GM21423 (cell line): ENCODE measurements around the gene PJVK.
A peak's percentile ranks its signal among the peaks of the same experiment; 100 is the strongest.
"Not testable (repeated sequence)": the region's sequence is repeated elsewhere in the genome, so short reads cannot be mapped to it uniquely, and the experiment has no call there.

Experiments used
- ATAC-seq: cut with Tn5 transposase; IDR thresholded peaks from one replicate; pipeline ENCODE4 v1.9.1; 2021; ENCODE audit warnings: mild to moderate bottlenecking, moderate library complexity; ENCODE audit not compliant: unreplicated experiment

Gene PJVK, protein sequence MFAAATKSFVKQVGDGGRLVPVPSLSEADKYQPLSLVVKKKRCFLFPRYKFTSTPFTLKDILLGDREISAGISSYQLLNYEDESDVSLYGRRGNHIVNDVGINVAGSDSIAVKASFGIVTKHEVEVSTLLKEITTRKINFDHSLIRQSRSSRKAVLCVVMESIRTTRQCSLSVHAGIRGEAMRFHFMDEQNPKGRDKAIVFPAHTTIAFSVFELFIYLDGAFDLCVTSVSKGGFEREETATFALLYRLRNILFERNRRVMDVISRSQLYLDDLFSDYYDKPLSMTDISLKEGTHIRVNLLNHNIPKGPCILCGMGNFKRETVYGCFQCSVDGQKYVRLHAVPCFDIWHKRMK

DNA sequence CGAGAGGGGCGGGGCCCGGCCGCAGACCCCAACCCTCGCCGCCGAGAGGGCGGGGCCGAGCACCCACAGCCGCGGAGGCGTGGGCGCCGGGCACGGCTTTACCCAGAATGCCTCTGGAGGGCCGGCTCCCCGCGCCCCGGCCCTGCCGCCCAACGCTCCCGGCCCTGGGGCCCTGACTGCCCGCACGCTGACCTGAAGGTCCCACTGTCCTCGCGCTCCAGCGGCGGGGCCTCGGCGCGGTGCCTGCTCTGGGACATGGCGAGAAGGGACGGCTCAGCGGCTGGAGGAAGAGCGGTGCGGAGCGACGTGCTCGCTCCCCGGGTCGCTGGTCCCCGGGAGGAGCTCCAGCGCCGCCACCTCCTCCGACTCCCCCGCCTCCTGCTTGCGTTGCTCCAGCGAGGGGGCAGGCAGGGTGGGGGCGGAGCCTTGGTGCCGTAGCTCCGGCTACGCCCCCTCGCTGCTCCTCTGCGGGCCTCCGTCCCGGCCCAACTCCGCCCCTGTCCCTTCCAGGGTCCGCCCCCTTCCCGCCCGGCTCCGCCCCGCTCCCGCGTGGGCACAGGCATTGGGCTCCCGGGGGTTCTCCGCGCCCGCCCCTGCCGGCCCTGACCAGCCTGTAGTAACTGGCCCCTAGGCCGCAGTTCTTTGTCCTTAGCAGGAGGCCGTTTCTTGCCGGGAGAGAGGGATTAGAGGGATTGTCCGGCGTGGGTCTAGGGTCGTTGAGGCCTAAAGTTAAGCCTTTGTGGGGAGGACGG is at the start of gene PJVK, which contains the start of gene PRKRA:
TSS of gene PJVK (plus strand) at position 605 of the 752 bp plus-strand sequence. CDS start 2,032 bp downstream, outside the sequence.
TSS of gene PRKRA (minus strand) at position 402 of the 752 bp plus-strand sequence. CDS start at position 257, 145 bp downstream.
- peak; percentile 80 for ATAC-seq

DNA sequence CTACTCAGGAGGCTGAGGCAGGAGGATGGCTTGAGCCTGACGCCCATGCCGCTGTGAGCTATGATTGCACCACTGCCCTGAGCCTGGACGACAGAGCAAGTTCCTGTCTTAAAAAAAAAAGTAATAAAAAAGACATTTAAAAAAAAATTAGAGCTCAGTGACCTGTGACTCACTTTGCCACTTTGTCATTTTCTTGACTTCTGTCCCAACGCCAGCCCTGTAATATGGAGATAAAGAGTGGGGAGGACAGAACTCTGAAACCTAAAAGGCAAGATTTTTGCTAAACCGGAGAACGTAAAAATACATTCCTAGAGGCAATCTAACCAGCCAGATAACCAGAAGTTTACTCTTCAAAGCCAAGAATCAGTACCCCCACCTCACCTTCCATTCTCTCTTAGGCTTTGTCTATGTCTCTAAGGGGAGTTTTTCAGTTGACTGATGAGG is 49.2 kb upstream of the PJVK start:
- ATAC-seq, result no peak

DNA sequence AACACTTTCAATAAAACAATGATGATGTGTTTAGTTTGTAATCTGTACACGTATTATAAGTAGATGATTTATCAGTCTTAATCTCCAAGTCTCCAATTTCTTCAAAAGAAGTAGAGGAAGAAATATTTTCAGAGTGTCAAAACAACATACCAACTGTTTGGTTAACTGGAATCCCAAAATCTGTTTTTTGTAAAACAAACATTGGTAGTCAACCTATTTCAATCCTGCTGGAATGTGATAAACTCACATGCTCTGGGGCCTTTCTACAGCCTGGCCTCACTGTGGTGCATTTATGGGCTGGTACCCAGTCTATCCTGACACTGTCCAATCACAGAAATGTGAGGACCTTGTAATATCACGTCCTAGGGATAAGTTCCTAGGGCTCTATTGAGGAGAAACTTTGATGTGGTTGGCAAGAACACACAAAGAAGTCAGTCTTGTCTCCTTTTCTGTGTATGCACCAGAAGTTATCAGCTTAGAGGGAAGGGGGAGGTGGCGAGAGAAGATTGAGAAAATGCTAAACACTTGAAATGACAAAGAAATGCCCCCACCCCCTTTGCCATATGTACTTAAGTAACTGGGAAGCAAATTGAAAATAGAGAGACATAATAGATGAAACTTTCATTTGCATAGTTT is 47.4 kb upstream of the PJVK start:
- peak; percentile 38 for ATAC-seq

DNA sequence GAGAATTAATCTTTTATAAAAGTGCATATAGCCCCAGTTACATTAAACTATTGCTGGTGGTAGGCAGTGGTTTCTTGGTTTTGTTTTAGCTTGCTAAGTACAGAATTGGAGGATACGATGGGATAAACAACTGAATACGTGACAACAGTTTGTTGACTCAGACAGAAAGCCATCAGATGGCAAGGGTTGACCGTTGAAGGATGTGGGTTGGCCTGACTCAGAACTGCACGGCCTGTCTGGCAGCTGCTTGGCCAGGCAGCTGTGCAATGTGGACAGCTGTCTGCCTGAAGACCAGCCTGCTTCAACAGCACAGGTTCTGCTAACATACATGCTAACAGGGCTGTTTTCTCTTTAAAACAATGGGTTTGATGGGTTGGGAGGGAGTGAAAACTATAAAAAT is 46.8 kb upstream of the PJVK start:
- ATAC-seq, result peak; percentile 100

DNA sequence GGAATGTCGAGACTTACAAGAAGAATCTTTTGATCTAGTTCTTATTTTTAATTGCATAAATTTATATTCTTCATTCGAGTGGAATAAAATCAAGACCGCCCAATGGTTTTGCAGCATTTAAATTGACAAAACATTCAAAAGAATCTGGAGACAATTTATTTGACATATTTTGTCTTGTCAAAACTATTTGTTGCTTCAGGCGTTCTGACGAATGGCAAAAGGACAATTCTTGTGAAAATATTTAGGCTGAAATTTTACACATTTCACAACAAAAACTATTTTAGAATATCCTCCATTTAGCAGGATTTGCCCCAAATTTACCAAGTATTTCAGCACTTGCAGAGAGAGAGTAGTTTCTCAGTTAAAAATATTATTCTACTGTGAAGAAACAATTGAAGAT is 41.9 kb upstream of the PJVK start:
- no peak for ATAC-seq

DNA sequence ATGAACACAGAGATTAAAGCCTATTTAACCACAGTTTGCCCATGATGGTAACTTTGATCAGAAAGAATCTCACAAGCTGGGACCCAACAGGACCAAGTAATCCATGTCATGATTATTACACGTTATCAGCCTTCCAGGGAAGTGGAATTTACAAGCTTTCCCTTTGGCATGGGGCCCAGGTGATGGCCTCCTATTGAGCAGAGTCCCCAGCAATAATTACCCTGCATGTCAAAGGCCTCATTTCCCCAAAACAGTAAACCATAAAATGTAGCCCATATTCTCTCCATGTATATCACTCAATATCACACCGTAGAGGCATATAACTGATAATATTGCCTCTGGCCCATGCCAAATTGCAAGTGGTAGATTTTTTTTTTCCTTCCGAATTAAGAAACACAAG is 39.1 kb upstream of the PJVK start:
- no peak for ATAC-seq

DNA sequence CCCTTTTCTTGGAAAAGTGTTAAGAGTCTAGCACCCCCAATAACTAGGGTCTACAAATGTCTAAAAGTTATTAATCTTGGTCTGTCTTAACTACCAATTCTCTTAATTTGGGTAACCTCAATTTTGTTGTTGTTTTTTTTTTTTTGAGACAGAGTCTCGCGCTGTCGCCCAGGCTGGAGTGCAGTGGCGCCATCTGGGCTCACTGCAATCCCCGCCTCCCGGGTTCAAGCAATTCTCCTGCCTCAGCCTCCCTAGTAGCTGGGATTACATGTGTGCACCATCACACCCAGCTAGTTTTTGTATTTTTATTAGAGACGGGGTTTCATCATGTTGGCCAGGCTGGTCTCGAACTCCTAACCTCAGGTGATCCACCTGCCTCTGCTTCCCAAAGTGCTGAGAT is 38.7 kb upstream of the PJVK start:
- ATAC-seq, result not testable (repeated sequence)

DNA sequence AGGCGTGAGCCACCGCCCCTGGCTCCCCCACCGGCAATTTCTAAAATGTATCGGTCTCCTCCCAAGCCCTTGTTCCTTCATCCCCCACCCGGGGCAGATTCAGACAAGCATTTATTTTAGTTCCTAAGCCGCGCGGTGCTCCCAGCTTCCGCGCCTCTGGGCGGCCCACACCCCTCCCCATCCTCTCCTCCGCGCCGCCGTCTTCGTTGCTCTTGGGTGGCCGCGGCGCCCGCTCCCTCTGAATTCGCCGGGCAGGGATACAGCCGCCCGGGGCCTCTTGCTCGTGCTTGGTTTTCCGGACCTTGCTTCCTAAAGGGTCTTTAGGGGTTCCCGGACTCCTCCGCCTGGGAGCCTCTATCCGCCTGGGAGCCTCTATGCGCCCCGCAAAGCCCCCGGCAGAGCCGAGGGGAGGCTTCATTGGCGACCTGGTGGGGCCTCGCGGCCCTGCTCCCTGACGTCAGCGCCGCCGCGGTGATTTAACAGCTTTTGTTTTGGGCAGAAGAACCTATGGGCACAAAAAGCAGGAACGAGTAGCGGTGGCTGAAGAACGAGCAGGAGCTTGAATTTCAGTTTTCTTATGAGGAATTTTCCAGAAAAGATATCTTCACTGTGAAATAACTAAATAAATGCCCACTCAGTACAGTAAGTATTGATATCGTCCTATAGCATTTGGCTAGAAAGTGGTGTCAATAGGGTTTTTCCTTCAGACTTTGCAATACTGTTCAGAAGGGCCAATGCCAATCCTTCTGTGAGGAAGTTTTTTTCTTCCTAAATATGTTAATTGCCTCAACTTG is 37.5 kb upstream of the PJVK start:
- ATAC-seq, result peak; percentile 73

DNA sequence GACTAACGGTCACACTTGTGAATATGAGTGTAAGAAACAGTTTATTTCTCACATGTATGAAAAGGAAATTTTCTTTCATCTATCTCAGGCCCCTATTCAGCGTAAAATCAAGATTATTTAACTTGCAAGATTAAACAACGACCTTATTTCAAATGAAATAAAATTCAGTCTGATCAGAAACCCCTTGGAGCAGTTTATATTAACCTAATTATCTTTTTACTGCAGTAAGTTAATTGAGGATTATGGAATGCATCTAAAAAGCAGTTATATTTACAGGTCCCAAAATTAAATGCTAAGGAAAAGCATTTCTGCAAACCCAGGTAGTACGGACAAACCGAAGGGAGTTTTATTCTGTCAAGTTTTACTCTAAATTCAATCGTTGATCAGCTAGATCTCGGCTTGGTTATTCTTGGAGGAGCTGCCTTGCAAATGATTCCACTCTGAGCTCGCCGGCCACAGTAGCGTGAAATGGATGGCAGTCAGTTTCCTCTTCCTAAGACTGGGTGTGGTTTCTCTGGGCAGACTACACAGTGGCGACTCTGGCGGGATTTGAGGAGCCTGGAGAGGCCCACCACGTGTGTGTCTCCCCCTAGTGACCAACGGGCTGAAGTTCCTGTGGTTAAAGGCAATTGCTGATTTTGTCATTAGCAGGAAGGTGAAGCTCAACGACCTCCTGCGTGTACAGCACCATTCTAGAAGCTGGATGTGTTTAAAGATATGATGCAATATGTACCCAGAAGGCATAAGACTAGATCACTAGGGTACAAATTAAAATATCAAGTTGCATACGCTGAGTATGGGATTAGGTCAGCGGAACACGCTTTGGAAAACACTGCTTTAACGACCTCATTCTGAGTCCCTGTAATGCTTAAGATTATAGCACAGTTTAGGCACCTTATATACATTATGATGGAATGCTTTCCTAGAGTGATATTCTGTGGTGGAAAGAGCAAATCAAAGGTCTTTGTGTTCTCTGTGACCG is 36.6 kb upstream of the PJVK start:
- peak; percentile 85 for ATAC-seq

DNA sequence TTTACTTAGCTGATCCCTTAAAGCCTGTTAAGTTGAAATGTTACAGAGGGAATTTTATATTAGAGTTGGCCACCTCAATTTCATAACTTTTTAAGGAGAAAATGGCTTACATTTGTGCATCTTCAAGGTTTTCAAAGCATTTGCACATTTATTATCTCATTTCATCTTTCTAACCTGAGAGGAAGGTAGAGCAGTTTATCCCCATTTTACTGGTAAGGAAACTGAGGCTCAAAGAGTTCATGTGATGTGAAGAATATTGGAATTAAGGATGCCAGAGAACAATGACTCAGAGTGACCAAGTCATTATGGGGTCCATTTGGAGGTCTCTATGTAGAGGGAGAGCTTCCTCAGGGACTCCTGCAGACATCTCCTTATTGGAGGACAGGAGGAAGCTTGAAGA is 35.2 kb upstream of the PJVK start:
- ATAC-seq, result no peak

DNA sequence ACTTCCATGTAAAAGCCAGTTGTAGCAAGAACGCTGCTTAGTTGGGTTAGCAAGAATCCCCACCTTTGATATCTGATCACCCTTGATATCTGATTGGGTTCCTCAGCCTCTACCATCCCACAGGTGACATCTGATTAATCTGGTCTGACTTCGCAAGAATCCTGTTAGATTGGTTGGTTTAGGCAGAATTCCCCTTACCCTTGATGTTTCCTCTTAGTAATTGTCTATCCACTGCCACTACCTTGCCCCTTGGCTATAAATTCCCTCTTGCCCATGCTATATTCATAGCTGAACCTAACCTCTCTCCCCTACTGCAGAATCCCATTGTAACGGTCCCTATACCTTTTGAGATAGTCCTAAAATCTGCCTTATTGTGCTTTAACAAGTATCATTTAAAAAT is 33.3 kb upstream of the PJVK start:
- no peak for ATAC-seq

DNA sequence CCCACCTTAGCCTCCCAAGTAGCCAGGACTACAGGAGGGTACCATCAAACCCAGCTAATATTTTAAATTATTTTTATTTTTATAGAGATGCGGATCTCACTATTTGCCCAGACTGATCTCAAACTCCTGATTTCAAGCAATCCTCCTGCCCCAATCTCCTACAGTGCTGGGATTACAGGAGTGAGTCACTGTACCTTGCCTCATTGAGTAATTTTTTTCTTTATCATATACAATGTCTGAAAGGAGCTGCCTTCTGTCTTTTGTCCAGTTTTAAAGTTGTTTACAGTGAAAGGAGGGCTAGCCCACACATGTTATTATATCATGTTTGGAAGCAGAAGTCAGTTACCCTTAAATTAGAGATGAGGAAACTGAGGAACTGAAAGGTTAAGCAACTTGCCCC is 32.8 kb upstream of the PJVK start:
- no peak for ATAC-seq

DNA sequence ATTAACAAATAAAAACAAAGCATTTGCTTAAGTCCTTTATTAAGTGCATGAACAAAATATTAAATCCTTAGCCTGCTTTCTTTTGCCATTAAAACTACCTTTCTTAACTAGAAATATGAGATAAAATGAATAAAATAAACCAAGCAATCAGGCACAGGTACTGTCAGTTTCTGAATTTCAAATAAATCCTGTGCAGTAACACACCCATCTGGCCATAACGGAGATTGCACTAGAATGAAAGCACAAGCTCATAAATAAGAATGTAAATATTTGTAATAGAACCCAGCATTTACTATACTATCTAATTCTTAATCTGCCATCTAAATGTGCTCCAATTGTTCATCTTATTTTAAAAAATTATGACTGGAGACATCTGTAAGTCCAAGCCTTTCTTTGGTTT is 32.1 kb upstream of the PJVK start:
- no peak for ATAC-seq

DNA sequence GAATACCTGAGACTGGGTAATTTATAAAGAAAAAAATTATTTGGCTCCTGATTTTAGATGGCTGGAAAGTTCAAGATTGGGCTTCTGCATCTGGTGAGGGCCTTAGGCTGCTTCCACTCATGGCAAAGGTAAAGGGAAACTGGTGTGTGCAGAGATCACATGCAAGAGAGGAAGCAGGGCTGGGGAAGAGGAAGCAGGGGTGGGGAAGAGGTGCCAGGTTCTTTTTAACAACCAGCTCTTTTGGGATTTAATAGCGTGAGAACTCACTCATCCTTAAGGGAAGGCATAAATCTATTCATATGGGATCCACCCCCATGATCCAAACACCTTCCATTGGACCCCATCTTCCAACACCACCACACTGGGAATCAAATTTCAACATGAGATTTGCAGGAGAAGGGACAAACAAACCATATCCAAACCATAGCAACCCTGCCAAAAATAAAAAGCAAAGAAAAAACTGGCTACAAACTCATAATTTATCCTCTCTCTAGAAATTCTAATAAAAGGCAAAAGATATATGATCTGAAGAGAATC is 30.6 kb upstream of the PJVK start:
- no peak for ATAC-seq

DNA sequence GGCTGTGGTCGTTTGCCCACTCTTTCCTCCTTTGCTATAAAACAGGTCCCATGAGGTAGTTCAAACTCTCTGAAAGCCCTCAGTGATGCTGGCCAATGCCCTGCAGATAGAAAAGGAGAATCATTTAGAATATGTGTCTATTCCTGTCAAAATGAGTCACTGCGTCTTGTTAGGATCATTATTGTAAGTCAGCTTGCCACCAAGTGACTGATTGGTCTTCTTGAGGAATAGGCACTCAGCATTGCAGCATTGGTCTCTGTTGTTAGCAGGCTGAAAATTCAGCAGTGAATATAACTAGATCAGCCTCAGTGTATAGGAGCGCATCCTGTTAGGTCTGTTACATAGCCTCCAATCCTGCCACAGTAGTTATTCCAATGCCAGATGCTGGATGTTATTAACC is 29.1 kb upstream of the PJVK start:
- ATAC-seq, result no peak

DNA sequence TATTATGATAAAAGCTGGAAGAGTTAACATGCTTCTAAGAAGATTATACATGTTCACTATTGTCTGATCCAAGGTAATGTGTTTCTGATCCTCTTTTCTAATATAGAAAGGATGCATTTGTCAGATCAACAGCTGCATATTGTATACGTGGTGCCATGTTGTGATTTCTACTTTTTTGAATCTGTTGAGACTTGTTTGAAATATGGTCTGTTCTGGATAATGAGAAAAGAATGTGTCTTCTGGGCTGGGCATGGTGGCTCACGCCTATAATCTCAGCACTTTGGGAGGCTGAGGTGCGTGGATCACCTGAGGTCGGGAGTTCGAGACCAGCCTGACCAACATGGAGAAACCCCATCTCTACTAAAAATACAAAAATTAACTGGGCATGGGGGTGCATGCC is 27.4 kb upstream of the PJVK start:
- not testable (repeated sequence) for ATAC-seq

DNA sequence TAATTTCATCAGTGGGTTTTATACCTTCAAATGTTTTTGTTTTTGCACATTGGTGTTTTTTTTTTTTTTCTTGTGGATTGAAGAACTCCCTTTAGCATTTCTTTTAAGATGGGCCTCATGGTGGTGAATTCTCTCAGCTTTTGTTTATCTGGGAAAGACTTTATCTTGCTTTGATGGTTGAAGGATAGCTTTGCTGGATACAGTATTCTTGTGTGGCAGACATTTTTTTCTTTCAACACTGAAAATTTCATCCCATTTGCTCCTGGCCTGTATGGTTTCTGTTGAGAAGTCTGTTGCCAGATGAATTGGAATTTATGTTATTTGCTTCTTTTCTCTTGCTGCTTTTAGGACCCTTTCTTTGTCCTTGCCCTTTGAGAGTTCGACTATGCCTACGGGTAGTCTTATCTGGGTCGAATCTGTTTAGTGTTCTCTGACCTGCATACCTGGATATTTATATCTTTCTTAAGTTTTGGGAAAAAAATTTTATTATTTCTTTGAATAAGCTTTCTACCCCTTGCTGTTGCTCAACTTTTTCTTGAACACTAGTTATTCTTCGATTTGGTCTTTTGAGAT is 25.8 kb upstream of the PJVK start:
- ATAC-seq, result no peak

DNA sequence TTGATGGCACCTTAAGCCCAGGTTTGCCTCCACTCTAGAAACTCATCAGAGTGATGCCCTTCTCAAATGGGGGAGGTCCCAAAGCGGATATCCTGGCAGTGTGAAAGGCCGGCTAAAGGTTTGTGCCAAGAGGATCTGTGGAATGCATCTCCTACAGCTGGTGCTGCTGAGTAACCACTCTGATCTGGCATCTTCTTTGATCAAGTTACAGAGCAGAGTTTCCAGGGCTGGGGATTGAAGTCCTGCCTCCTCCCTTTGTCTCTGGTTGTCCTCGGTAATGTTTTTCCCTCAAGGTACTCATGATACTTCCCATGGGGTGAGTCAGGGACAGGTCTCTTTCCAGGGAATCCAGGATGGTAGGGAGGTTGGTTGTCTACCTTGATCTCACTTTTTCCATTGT is 24.8 kb upstream of the PJVK start:
- no peak for ATAC-seq

DNA sequence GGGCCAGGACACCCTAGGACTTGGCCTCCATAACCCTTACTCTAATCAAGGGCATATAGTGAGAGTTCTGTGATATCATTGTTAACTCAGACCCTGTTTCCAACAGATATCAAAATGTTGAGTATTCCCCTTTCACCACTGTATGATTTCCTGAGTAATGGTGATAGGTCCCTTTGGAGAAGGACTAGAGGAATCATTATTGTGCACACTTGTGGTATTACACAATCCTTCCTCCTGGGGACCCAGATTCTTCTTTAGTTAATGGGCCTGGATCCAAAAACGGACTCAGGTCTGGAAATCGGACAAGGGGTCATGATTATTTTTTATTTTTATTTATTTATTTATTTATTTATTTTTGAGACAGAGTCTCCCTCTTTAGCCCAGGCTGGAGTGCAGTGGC is 23.7 kb upstream of the PJVK start:
- no peak for ATAC-seq
